PC-3 (cell line): ENCODE results near the gene TVP23C. TPM values are rescaled to one million over a fixed set of nuclear protein-coding genes. Genes with fewer than 3 reads are reported as not detected.
A peak's percentile ranks its signal among the peaks of the same experiment; 100 is the strongest.
"Not testable (repeated sequence)": the region's sequence is repeated elsewhere in the genome, so short reads cannot be mapped to it uniquely, and the experiment has no call there.

Source experiments
- ATAC-seq: fragments of 200-7000 bp; cut with Tn5 transposase; 2 replicates; pipeline ENCODE4 v1.9.1; 2020; ENCODE audit warnings: mild to moderate bottlenecking, moderate library complexity
- BruUV-seq: library from RNA; stranded (reverse); fragments of 400-500 nt; replicated peaks from 2 replicates; lab custom pipeline; 2021; lab: Mats Ljungman, UMichigan
- CTCF ChIA-PET: fragments of 300-600 bp; sonication (Branson Sonifier 250); formaldehyde crosslinking; loops from one replicate; lab custom pipeline; 2022; ENCODE audit warnings: antibody characterized with exemption; lab: Charles Lee
- POLR2A ChIA-PET: fragments of 300-600 bp; sonication (Branson Sonifier 250); formaldehyde crosslinking; loops from one replicate; lab custom pipeline; 2022; ENCODE audit warnings: antibody characterized with exemption; ENCODE audit not compliant: unreplicated experiment; lab: Charles Lee
- DNase-seq: peaks from one replicate; pipeline ENCODE4 v3.0.0-alpha.2; 2015
- H2AFZ ChIP-seq: fragments of 300-600 bp; sonication (generic); 2 replicates; pipeline ENCODE4 v1.6.0; 2016; ENCODE audit warnings: antibody characterized with exemption, low read length
- H3F3A ChIP-seq: fragments of 300-600 bp; sonication (generic); one replicate; pipeline ENCODE4 v1.6.0; 2017; ENCODE audit warnings: antibody characterized with exemption, low read length, control low read depth, mild to moderate bottlenecking; ENCODE audit not compliant: unreplicated experiment
- H3K27ac ChIP-seq: fragments of 300-600 bp; sonication (generic); 2 replicates; pipeline ENCODE4 v1.5.1; 2016; ENCODE audit warnings: mild to moderate bottlenecking, low read length
- H3K27me3 ChIP-seq: fragments of 300-600 bp; sonication (generic); 2 replicates; pipeline ENCODE4 v1.6.1; 2016; ENCODE audit warnings: low read length, mixed read lengths
- H3K36me3 ChIP-seq: fragments of 300-600 bp; sonication (generic); 2 replicates; pipeline ENCODE4 v1.6.1; 2016; ENCODE audit warnings: low read depth, mixed run types, low read length, mixed read lengths
- H3K4me1 ChIP-seq: fragments of 300-600 bp; sonication (generic); 2 replicates; pipeline ENCODE4 v1.5.1; 2016; ENCODE audit warnings: low read length; ENCODE audit not compliant: insufficient read depth
- H3K4me2 ChIP-seq: fragments of 300-600 bp; sonication (generic); 2 replicates; pipeline ENCODE4 v1.6.0; 2016; ENCODE audit warnings: low read length
- H3K4me3 ChIP-seq: fragments of 300-600 bp; sonication (generic); 2 replicates; pipeline ENCODE4 v1.5.1; 2016; ENCODE audit warnings: mild to moderate bottlenecking, low read length, mixed read lengths
- H3K79me2 ChIP-seq: fragments of 300-600 bp; sonication (generic); 2 replicates; pipeline ENCODE4 v1.6.1; 2017; ENCODE audit warnings: low read length, mixed read lengths
- H3K9ac ChIP-seq: fragments of 300-600 bp; sonication (generic); 2 replicates; pipeline ENCODE4 v1.6.0; 2016; ENCODE audit warnings: mild to moderate bottlenecking, low read length
- H3K9me2 ChIP-seq: fragments of 300-600 bp; sonication (generic); replicated peaks from 2 replicates; pipeline ENCODE4 v1.6.1; 2016; ENCODE audit warnings: mixed run types, low read length, mixed read lengths
- H3K9me3 ChIP-seq: fragments of 300-600 bp; sonication (generic); 2 replicates; pipeline ENCODE4 v1.6.1; 2016; ENCODE audit warnings: low read length, mixed read lengths
- H4K20me1 ChIP-seq: fragments of 300-600 bp; sonication (generic); 2 replicates; pipeline ENCODE4 v1.6.1; 2016; ENCODE audit warnings: low read length, mixed read lengths
- CTCF ChIP-seq: fragments of 300-600 bp; sonication (generic); conservative IDR thresholded peaks from 2 replicates; pipeline ENCODE4 v1.5.1; 2017; ENCODE audit warnings: antibody characterized with exemption, low read depth, mild to moderate bottlenecking, low read length
- intact Hi-C: fragments of 100-400 bp; cut with micrococcal nuclease; formaldehyde crosslinking; loops from 2 replicates; pipeline ENCODE4 v1.9.0; 2023
- total RNA-seq: library from RNA; depleted of rRNA; stranded (reverse); fragments of >200 nt; gene quantifications from 2 replicates; pipeline ENCODE4 v1.2.3, GENCODE V29; 2014

Gene TVP23C
- total RNA-seq, 1 experiment from 2014 or later = 23.7 TPM

- POLR2A ChIA-PET, intact Hi-C loops: not testable (repeated sequence)
These were observed 1.8 kb downstream of the TVP23C start for GRCh38 chr17:15561439-15561838.

GRCh38 chr17:15558403-15559105 lies 4.7 kb downstream of the TVP23C start:
- intact Hi-C loops, H4K20me1 ChIP-seq, CTCF ChIA-PET, POLR2A ChIA-PET, H3K9ac ChIP-seq, BruUV-seq, H3K9me2 ChIP-seq, DNase-seq, H3K27ac ChIP-seq, H3K9me3 ChIP-seq, H3F3A ChIP-seq, H3K27me3 ChIP-seq, H3K4me3 ChIP-seq, H3K36me3 ChIP-seq, H3K4me1 ChIP-seq, H3K4me2 ChIP-seq, ATAC-seq, H2AFZ ChIP-seq: not testable (repeated sequence)
- H3K79me2 ChIP-seq = peaks cover 35% of the 10 kb centered on the region

More at GRCh38 chr17:15561439-15561838, 1.8 kb downstream of the TVP23C start:
- H3K27me3 ChIP-seq, H3F3A ChIP-seq, H3K27ac ChIP-seq, H3K4me2 ChIP-seq, H3K9me2 ChIP-seq, CTCF ChIA-PET, H3K4me3 ChIP-seq, H3K36me3 ChIP-seq, DNase-seq, H3K9me3 ChIP-seq, H3K4me1 ChIP-seq, H4K20me1 ChIP-seq, H3K9ac ChIP-seq, BruUV-seq, ATAC-seq, H2AFZ ChIP-seq: not testable (repeated sequence)
- peaks cover 35% of the 10 kb centered on the region for H3K79me2 ChIP-seq

GRCh38 chr17:15557334-15557832 lies 5.9 kb downstream of the TVP23C start:
- BruUV-seq, H3K9me3 ChIP-seq, H3K27ac ChIP-seq, H3K9ac ChIP-seq, H3K36me3 ChIP-seq, H3K27me3 ChIP-seq, H4K20me1 ChIP-seq, H3K4me1 ChIP-seq, CTCF ChIA-PET, H3K4me3 ChIP-seq, H3F3A ChIP-seq, H3K9me2 ChIP-seq, POLR2A ChIA-PET, intact Hi-C loops, H3K4me2 ChIP-seq, DNase-seq, H2AFZ ChIP-seq: not testable (repeated sequence)
- ATAC-seq = peak; percentile 24; the same call in 1 of the 2 replicates
- peaks cover 32% of the 10 kb centered on the region for H3K79me2 ChIP-seq

- H3K4me2 ChIP-seq, intact Hi-C loops, H3K79me2 ChIP-seq, H2AFZ ChIP-seq, CTCF ChIA-PET, H3K9me2 ChIP-seq, H3K36me3 ChIP-seq, H3K4me3 ChIP-seq, POLR2A ChIA-PET, H3K27ac ChIP-seq, H3K9ac ChIP-seq, H3F3A ChIP-seq, H3K4me1 ChIP-seq, H3K9me3 ChIP-seq, H3K27me3 ChIP-seq, DNase-seq, H4K20me1 ChIP-seq: not testable (repeated sequence)
- TF ChIP-seq CTCF = peak; percentile 35; the same call in 1 of the 2 replicates
- TSS peak; percentile 15 for BruUV-seq
- ATAC-seq = peak; percentile 60
These were observed 10.4 kb downstream of the TVP23C start for GRCh38 chr17:15552932-15553331.

- H3K27ac ChIP-seq, H3K9me2 ChIP-seq, CTCF ChIA-PET, H3K9ac ChIP-seq, H3K36me3 ChIP-seq, BruUV-seq, DNase-seq, H3K4me1 ChIP-seq, H4K20me1 ChIP-seq, intact Hi-C loops, H3K4me3 ChIP-seq, H3K4me2 ChIP-seq, H3K9me3 ChIP-seq, ATAC-seq, POLR2A ChIA-PET, H3K79me2 ChIP-seq, H3F3A ChIP-seq, H3K27me3 ChIP-seq, H2AFZ ChIP-seq: not testable (repeated sequence)
These were observed 13.7 kb downstream of the TVP23C start for GRCh38 chr17:15549552-15549951.

GRCh38 chr17:15546604-15547003 lies 16.7 kb downstream of the TVP23C start:
- H3K9me3 ChIP-seq, H3K4me2 ChIP-seq, H3K79me2 ChIP-seq, BruUV-seq, H3K27ac ChIP-seq, intact Hi-C loops, H3K36me3 ChIP-seq, H2AFZ ChIP-seq, H3F3A ChIP-seq, DNase-seq, H3K4me1 ChIP-seq, H3K9me2 ChIP-seq, H3K4me3 ChIP-seq, POLR2A ChIA-PET, CTCF ChIA-PET, H3K27me3 ChIP-seq, ATAC-seq, H3K9ac ChIP-seq, H4K20me1 ChIP-seq: not testable (repeated sequence)
